HG03460 (cell line): Measurements from ENCODE around the gene SPCS2.
"Not testable (repeated sequence)": the region's sequence is repeated elsewhere in the genome, so short reads cannot be mapped to it uniquely, and the experiment has no call there.

Source experiments
- ATAC-seq: cut with Tn5 transposase; IDR thresholded peaks from one replicate; pipeline ENCODE4 v1.9.1; 2021; ENCODE audit not compliant: unreplicated experiment

The SPCS2 gene

GRCh38 chr11:74949753-74950137 is 679 bp downstream of the SPCS2 start:
- no peak for ATAC-seq

DNA sequence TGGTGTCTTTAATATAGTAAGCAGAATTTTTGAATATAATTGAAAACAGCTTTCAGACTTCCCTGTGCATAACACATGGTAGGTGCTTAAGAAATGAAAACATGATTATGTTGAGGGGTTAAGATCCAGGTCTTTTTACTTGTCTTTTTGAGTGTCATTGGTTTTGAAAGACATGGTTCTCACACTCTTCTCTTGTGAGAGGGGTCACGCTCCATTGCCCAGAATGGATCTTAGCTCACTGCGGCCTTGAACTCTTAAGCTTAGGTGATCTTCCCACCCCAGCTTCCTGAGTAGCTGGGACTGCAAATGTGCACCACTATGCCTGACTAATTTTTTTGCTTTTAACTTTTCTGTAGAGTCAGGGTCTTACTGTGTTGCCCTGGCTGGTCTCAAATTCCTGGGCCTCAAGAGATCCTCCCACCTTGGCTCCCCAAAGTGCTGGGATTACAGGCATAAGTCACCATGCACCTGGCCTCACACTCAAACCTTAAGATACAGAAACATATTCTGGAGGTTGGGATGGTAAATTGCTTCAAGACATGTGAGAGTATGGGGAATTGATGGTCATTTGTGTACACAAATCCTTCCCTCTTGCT is 1.4 kb downstream of the SPCS2 start:
- ATAC-seq, result no peak

- ATAC-seq, result no peak
Measured at GRCh38 chr11:74951226-74951625, 2.2 kb downstream of the SPCS2 start.

GRCh38 chr11:74952752-74953151 is 3.7 kb downstream of the SPCS2 start:
- no peak for ATAC-seq

GRCh38 chr11:74953451-74953850 is 4.4 kb downstream of the SPCS2 start:
- no peak for ATAC-seq

DNA sequence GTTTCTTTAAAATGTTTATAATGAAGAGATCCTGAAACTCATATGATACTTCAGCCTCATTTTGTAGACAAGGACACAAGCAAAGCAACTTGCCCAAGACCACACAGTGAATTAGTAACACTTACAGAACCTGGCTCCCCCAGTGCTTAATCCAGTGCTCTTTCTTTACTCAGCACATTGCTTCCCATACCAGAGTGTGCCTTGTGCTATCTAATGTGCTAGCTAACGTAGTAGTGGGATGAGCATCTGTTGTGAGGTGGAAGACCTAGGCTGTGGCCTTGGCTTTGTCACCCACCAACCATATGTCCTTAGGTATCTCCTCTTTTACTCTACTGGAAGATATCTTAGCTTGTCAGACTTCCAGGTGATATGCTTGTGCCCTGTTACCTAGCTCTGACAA is 5.1 kb downstream of the SPCS2 start:
- ATAC-seq, result no peak

GRCh38 chr11:74956397-74957015 is 7.4 kb downstream of the SPCS2 start:
- ATAC-seq, result no peak

DNA sequence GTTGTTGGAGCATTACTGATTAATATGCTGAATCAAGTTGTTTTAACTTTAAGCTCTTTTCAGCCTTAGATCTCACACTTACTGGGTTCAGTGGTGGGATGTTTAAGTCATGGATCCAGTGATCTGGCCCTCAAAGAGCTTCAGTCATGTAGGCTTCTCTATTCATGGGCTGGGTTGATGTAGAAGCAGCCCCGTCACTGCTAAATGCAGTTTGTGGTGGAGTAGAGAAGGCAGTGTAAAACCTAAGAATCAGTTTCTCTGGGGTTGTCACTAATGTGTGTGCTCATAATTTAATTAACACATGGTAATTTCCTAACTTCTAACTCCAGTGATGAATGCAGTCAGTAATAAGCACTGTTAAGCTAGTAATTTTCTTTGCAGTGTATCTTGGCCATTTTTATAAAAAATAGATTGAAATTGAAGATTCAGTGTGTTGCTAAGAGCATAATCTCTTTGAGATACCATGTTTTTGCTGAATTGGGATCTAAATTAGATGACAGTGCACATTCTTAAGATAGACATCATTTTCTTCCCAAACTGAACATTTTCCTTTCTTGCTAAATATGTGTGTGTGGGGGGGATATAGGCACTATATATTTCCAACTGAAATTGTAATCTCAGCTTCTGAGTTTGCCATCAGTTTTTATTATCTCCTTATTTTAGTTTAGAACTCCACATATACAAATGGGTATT is 9.0 kb downstream of the SPCS2 start:
- ATAC-seq, result no peak

DNA sequence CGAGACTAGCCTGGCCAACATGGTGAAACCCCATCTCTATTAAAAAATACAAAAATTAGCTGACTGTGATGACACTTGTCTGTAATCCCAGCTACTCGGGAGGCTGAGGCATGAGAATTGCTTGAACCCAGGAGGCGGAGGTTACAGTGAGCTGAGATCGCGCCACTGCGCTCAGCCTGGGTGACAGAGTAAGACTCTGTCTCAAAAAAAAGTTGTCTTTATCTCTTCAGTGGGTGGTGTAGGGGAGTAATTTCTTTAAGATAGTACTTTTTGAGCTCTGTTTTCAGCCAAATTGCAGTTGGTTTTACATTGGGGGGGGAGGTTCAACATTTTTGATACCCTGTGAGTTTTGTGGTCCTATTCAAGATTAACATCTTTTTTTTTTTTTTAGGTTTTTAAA is 11.1 kb downstream of the SPCS2 start:
- ATAC-seq, result not testable (repeated sequence)

GRCh38 chr11:74966651-74967050 is 17.6 kb downstream of the SPCS2 start:
- no peak for ATAC-seq

- no peak for ATAC-seq
Measured at GRCh38 chr11:74970852-74971395, 21.9 kb downstream of the SPCS2 start.

- no peak for ATAC-seq
Measured at GRCh38 chr11:74971424-74971823, 22.4 kb downstream of the SPCS2 start.

GRCh38 chr11:74978041-74978440 is 29.0 kb downstream of the SPCS2 start:
- ATAC-seq, result no peak

GRCh38 chr11:74980634-74981033 is 31.6 kb downstream of the SPCS2 start:
- no peak for ATAC-seq

GRCh38 chr11:74981888-74982287 is 32.8 kb downstream of the SPCS2 start:
- ATAC-seq, result no peak

GRCh38 chr11:74984070-74984469 is 35.0 kb downstream of the SPCS2 start:
- ATAC-seq, result no peak

DNA sequence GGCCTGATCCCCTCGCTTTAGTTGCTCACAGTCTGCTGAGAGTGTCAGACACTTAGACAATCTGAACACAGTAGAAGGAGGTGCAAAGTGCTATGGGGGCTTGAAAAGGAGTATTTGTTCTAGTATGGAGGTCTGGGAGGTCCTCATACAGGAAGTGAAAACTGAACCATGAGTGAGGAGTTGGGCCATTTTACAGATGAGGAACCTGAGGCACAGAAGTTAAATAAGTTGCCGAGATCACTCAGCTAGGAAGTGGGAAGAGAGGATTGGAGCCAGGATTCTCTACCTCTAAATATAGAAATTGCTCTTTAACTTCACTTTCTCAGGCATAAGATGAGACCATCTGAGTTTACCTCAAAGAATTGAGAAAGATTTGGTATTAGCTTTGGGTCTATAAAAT is 35.7 kb downstream of the SPCS2 start:
- ATAC-seq, result no peak

DNA sequence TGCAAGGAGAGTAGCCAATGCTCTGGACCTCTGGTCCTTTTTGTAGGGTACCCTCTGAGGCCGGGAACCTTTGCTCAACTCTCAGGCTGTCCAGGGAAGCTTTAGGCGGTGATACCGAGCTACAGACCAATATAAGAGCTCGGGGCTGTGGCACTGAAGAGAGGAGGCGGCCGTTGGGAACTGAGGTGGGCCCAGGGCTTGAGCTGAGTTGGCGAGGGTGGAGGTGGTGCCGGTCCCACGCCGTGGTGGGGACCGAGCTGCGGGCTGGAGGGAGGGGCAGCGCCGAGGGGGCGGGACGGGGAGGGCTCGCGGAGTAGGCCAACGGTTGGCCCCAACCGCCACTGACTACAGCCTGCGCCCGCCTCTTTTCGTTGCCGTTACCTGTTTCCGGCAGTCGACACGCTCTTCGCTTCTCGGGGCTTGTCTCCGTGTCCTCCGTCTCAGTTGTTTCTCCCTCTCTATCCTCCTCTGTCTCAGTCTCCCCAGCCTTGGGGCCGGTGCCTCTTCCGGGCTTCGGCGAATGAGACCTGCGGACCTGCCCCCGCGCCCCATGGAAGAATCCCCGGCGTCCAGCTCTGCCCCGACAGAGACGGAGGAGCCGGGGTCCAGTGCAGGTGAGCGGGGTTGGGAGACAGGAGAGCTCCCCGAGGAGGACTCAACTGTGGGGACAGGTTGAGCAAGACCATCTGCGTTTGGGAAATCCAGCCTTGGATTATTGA is 39.6 kb downstream of the SPCS2 start, which contains the start of gene NEU3:
Gene NEU3, plus strand, starts transcription at position 393 of the 719 bp plus-strand sequence. Its CDS starts 128 bp downstream, at position 521.
- peak; percentile 82 for ATAC-seq

DNA sequence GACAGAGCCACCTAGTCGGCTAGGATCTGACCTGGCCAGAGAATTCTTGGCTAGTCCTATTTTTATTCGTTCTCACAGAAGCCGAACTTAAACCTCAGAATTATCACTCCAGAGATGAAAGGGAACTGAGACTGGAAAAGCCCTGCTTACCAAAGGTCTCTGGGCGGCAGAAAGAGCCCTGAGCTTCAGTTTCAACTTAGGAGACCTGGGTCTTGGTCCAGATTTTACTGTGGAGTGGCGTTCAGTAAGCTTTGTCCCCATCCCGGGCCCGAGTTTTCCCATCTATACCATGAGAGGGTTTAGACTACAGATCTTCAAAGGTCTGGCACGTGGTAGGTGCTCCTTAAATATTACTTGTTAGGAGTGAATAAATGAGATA is 40.2 kb downstream of the SPCS2 start:
- ATAC-seq, result no peak

GRCh38 chr11:74990150-74990549 is 41.1 kb downstream of the SPCS2 start:
- not testable (repeated sequence) for ATAC-seq

- ATAC-seq, result no peak
Measured at GRCh38 chr11:74990941-74991340, 41.9 kb downstream of the SPCS2 start.
